NCI-H460 (cell line): ENCODE measurements around the gene PSMC3. TPM values are rescaled to one million over a fixed set of nuclear protein-coding genes. Genes with fewer than 3 reads are reported as not detected.

Source experiments
- DNase-seq: peaks from one replicate; pipeline ENCODE4 v3.0.0-alpha.2; 2016; ENCODE audit warnings: low read depth; ENCODE audit errors: extremely low read depth
- total RNA-seq: library from RNA; depleted of rRNA; stranded (reverse); fragments of >200 nt; shearing (Covaris generic); gene quantifications from 2 replicates; pipeline ENCODE4 v1.2.3, GENCODE V29; 2014

The PSMC3 gene
- total RNA-seq, 1 experiment from 2014 or later, result 120 TPM

GRCh38 chr11:47395223-47396048 lies 30.8 kb downstream of the PSMC3 start:
- no peak for DNase-seq

GRCh38 chr11:47394322-47395222 lies 31.7 kb downstream of the PSMC3 start:
- DNase-seq, result no peak

GRCh38 chr11:47394050-47394321 lies 32.3 kb downstream of the PSMC3 start:
- no peak for DNase-seq

GRCh38 chr11:47393163-47394049 lies 32.8 kb downstream of the PSMC3 start:
- no peak for DNase-seq

- DNase-seq, result no peak
Measured at GRCh38 chr11:47392546-47393162, 33.6 kb downstream of the PSMC3 start.

GRCh38 chr11:47391711-47392432 lies 34.4 kb downstream of the PSMC3 start:
- DNase-seq, result no peak

GRCh38 chr11:47391077-47391583 lies 35.1 kb downstream of the PSMC3 start:
- DNase-seq, result no peak

GRCh38 chr11:47390422-47390760 lies 35.8 kb downstream of the PSMC3 start:
- DNase-seq, result no peak

- no peak for DNase-seq
Measured at GRCh38 chr11:47389577-47390421, 36.4 kb downstream of the PSMC3 start.

GRCh38 chr11:47388697-47389576 lies 37.3 kb downstream of the PSMC3 start:
- no peak for DNase-seq

- DNase-seq, result no peak
Measured at GRCh38 chr11:47387944-47388696, 38.1 kb downstream of the PSMC3 start.

GRCh38 chr11:47384498-47384897 lies 41.7 kb downstream of the PSMC3 start:
- DNase-seq, result no peak

- no peak for DNase-seq
Measured at GRCh38 chr11:47383071-47383470, 43.2 kb downstream of the PSMC3 start.

- DNase-seq, result no peak
Measured at GRCh38 chr11:47380078-47380477, 46.2 kb downstream of the PSMC3 start.

- DNase-seq, result no peak
Measured at GRCh38 chr11:47379317-47379716, 46.9 kb downstream of the PSMC3 start.

- DNase-seq, result no peak
Measured at GRCh38 chr11:47378836-47379170, 47.4 kb downstream of the PSMC3 start.
